Measurements from ENCODE around the gene FAM171A1. TPM values are rescaled to one million over a fixed set of nuclear protein-coding genes. Genes with fewer than 3 reads are reported as not detected.

The FAM171A1 gene
- total RNA-seq, 1 donor from 2014 or later = 28.8 TPM

DNA sequence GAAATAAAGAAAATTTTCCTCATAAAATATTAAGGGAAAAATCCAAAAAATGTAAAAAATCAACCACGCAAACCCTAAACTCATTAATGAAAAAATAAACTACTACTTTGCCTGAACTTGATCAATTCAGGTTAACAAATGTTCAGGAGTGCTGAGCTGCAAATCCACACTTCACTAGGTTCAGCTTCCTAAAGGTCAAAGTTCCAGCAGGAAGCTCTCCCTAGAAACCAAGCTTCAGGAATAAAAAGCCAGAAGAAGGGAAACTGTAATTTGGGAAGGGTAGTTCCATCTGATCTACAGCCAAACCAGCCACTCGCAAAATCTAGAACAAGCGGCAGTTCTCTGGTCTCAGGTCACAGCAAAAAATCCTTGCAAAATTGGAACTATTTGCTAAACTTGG is 194.8 kb downstream of the FAM171A1 start:
- DNase-seq (ENCODE audit: low read depth, low spot score) = no peak

DNA sequence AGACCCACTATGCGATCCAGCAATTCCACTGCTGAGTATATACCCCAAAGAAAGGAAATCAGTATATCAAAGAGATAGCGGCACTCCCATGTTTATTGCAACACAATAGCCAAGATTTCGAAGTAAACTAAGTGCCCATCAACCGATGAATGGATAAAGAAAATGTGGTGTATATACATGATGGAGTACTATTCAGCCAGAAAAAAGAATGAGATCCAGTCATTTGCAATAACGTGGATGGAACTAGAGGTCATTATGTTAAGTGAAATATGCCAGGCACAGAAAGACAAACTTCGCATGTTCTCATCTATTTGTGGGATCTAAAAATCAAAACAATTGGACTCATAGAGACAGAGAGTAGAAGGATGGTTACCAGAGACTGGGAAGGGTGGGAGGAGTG is 195.5 kb downstream of the FAM171A1 start:
- DNase-seq (ENCODE audit: low read depth, low spot score) = no peak

DNA sequence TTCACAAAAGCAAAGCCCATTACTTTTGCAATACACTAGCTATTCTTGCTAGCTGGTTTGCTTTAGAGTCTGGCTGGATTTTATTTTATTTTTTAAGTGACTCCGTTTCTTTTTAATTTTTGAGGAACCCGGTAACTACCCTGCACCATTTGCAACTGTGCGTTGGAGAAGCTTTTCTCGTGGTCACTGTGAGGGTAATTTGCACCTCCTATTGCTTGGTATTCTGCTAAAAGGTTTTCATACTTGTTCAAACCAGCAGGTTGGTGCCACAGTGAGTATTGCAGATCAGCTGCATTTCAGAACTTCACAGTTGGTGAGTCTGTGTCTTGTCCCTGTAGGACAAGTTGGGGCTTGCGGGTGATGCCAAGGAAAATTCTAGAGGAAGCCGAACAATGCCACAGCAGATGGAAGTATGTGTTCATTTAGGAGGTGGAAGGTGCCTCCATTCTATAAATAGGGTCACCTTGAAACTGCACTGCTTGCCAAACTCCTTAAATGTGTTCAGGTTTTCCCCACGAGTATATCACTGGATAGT is 198.7 kb downstream of the FAM171A1 start:
- DNase-seq (ENCODE audit: low read depth, low spot score) = no peak

DNA sequence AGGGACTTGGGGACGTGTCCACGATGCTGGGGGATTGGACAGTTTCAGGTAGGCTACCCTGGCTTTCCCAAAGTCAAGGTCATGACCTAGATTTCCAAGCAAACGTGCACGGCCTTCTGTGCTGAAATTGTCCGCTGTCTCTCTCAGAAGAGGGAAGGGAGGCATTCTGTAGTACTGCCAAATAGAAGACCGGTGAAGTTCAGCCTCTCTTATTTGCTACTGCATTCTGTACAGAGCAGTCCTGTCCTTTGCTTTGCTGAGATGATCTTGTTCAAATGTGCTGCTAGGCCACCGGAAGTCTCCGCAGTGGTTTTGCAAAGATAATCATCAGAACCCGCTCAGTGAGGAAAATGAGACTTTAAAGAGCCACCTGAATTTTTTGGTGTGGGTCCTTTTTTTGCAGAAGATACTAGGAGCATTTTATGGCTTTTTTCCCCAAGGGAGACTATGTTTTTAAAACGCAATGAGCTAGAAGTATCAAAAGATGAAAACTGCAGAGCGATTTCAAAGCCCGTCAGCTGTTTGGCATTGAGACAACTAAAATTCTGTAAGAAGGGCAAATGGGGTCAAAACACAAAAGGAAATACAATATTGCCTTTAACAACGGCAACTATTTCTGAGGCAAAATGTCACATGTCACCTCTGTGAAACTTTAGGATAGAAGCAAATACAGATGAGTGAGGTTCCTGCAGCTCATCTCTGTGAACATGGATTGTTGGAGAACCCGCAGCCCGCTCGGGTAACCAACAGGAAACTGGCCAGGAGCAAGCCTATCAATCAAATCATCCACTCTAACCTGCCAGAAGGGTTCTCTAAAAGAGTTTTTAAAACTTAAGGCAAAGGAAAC is 201.3 kb downstream of the FAM171A1 start:
- DNase-seq (ENCODE audit: low read depth, low spot score) = no peak

DNA sequence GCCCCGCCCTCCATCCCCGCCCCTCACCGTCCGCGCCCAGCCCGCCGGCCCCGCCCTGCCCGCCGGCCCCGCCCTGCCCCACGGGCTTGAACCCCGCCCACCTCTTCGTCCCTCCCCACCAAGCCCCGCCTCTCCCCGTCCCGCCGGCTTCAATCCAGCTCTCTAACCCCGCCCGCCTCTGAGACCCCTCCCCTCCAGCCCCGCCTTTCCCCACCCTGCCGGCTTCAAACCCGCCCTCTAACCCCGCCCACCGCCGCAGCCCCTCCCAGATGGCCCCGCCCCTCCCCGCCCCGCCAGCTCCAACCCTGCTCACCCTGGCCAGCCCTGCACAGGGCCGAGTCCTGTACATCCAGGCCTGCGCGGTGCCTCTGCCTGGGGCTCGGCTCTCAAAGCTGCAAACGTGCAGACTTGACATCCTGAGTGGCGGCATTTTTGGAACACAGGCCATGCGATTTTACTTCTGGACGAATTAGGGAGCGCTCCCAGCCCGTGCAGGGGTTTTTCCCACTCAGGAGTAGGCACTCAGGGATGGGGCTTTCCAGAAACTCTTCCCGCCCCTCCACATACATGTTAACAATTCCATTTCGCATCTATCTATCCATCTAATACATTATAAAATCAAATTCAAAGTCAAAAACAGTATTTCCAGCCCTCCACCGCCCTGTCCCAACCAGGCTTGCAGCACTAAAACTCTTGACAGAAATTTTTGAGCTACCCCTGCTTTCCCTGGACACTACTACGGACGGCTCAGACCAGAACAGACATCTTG is 202.1 kb downstream of the FAM171A1 start:
- peak; percentile 83 for DNase-seq (ENCODE audit: low read depth, low spot score)

DNA sequence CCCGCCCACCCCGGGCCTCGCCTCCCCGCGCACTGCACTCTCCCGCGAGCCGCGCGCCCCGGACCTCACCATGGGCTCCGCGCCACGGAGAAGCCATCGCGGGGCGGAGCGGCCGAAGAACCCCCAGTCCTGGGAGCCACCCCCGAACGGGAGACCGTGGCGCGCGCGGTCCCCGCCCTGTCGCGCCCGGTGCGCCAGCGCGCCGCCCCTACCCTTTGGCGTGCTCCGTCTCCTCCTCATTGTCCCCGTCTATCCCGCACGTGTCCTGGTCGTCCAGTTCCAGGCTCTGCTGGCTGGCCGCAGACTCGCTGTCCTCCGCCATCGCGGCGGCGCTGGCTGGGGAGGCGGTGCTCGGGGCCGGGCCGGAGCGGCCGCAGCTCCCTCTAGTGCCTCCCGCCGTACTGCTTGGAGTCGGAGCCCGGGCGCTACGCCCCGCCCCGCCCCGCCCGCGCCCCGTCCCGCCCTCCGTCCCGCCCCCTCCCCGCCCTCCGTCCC is 202.8 kb downstream of the FAM171A1 start, which contains the start of gene NMT2:
TSS of gene NMT2 (minus strand) at position 403 of the 495 bp plus-strand sequence. CDS start at position 322, 81 bp downstream.
- DNase-seq (ENCODE audit: low read depth, low spot score) = no peak

DNA sequence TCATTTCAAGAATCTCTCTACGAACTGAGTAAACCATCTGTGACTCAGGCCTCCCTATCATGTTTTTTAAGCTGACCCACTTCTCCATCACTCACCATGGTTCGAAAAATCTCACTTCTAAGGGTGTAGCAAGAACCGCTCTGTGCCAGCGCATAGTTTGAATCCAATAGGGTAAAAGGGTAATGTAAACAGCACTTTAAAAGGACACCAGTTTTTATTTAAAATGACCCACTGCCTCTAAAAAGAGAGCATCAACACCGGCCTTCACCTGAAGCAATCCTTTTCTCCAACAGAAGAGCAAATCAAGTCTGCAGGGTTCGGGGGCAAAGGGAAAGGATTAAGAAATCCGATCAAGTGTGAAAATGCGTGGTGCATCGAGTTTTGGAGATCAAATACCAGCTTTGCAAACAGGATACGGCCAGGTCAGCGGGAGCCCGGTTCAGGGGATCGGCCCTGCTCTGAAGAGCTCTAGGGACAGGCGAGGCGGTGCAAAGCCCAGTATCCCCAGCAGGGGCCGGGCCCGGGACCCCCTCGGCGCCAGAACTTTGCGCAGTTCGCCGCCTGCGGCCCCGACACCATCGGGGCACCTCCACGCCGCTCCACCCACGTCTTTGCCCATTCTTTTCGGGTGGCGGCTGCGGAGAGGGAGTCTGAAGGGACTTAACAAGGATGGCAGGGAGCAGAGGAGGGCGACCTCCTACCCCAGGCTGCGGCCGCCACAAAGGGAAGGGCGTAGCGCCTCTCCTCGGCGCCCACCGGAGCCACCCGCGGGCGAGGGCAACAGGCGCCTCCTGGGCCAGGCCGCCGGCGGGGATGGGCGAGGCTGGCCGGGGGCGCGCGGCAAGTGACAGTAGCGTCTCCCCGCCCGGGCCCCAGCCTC is 203.4 kb downstream of the FAM171A1 start:
- no peak for DNase-seq (ENCODE audit: low read depth, low spot score)

DNA sequence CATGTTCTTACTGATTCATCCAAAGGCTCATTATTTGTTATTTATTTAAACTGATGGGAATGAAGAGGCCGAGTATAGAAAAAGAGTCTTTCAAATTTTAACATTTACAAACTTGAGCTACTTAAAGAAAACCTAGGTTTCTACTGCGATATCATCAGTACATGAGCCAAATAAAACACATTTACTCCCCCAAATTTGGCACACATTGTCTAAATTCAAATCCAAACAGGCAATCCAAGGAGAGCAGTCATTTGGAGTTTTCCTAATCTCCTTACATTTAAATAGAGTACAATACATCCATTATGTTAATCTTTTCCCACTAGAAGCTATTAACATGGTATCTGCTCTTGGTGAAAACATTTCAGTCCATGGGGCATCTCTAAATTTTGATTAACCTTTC is 204.8 kb downstream of the FAM171A1 start:
- DNase-seq (ENCODE audit: low read depth, low spot score) = no peak

DNA sequence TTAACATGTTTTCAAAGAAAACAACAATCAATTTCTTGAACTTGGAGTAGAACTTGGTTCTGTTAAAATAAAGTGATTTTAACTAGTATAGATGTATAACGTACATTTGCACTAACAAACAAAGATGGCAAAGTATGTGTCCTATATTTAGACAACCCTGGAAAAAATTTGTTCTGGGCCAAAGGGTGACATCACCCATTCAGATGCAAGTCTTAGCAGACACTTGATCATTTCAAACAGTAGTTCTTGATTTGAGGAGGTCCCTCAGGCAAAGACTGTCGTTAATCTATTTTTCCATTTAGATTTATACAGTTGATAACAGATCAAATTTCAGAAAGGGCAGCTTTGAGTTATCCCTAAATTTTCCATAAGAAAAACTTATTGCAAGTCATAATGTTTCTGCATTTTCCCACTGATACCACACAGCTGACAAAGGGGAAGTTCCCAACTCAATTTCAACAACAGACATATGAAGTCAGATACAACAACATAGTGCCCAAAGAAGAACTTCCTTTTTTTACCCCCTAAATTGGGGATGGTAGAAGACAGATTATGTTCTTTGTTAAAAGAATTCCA is 207.7 kb downstream of the FAM171A1 start:
- no peak for DNase-seq (ENCODE audit: low read depth, low spot score)

Other genes starting within 250 kb of the FAM171A1 start
- 55.7 and 62.2 TPM in 2 replicates for gene NMT2, start 202.6 kb downstream of the FAM171A1 start, total RNA-seq

Measured in pulmonary artery endothelial cell (primary cell).